GM23338 (cell line): Measurements from ENCODE around the gene ADCY5. TPM values are rescaled to one million over a fixed set of nuclear protein-coding genes. Genes with fewer than 3 reads are reported as not detected.

Experiments used
- ATAC-seq: fragments of 200-7000 bp; cut with Tn5 transposase; 3 replicates; pipeline ENCODE4 v1.9.1; 2020
- DNase-seq: peaks from one replicate; pipeline ENCODE4 v3.0.0-alpha.2; 2015; ENCODE audit warnings: low spot score
- H2AFZ ChIP-seq: fragments of 200-600 bp; sonication (generic); 2 replicates; pipeline ENCODE4 v1.8.0; 2016; ENCODE audit warnings: antibody characterized with exemption, mild to moderate bottlenecking, moderate library complexity
- H3F3A ChIP-seq: fragments of 200-600 bp; sonication (generic); replicated peaks from 2 replicates; pipeline ENCODE4 v1.8.0; 2017; ENCODE audit warnings: antibody characterized with exemption, mixed run types, low read depth
- H3K27ac ChIP-seq: fragments of 200-600 bp; sonication (generic); 2 replicates; pipeline ENCODE4 v1.6.1; 2016; ENCODE audit warnings: low read depth
- H3K27me3 ChIP-seq: fragments of 200-600 bp; sonication (generic); 2 replicates; pipeline ENCODE4 v1.8.0; 2016; ENCODE audit warnings: mild to moderate bottlenecking, mixed run types, moderate library complexity; ENCODE audit not compliant: insufficient read depth
- H3K36me3 ChIP-seq: fragments of 200-600 bp; sonication (generic); 2 replicates; pipeline ENCODE4 v1.8.0; 2016; ENCODE audit warnings: mild to moderate bottlenecking; ENCODE audit not compliant: insufficient read depth
- H3K4me1 ChIP-seq: fragments of 200-600 bp; sonication (generic); 2 replicates; pipeline ENCODE4 v1.8.0; 2016; ENCODE audit warnings: mild to moderate bottlenecking, moderate library complexity; ENCODE audit not compliant: insufficient read depth
- H3K4me2 ChIP-seq: fragments of 200-600 bp; sonication (generic); 2 replicates; pipeline ENCODE4 v1.7.1; 2017; ENCODE audit warnings: mixed run types
- H3K4me3 ChIP-seq: fragments of 200-600 bp; sonication (generic); 2 replicates; pipeline ENCODE4 v1.6.1; 2016; ENCODE audit warnings: mixed run types
- H3K79me2 ChIP-seq: fragments of 200-600 bp; sonication (generic); replicated peaks from 2 replicates; pipeline ENCODE4 v1.8.0; 2017; ENCODE audit warnings: mild to moderate bottlenecking; ENCODE audit not compliant: insufficient read depth
- H3K9me2 ChIP-seq: fragments of 200-600 bp; sonication (generic); 2 replicates; pipeline ENCODE4 v1.8.0; 2017; ENCODE audit not compliant: insufficient read depth
- H4K20me1 ChIP-seq: fragments of 200-600 bp; sonication (generic); replicated peaks from 2 replicates; pipeline ENCODE4 v1.8.0; 2017; ENCODE audit warnings: mild to moderate bottlenecking; ENCODE audit not compliant: insufficient read depth
- H3K27ac Mint-ChIP-seq: 2 replicates; pipeline ENCODE4 v1.8.0; 2020; ENCODE audit warnings: inconsistent platforms, mild to moderate bottlenecking, moderate library complexity, mixed read lengths
- H3K27me3 Mint-ChIP-seq: 3 replicates; pipeline ENCODE4 v1.8.0; 2022; ENCODE audit warnings: low read depth, mild to moderate bottlenecking, moderate library complexity, mixed read lengths, inconsistent platforms; ENCODE audit not compliant: insufficient read depth, poor library complexity
- H3K36me3 Mint-ChIP-seq: 3 replicates; pipeline ENCODE4 v1.8.0; 2021; ENCODE audit warnings: low read depth, mild to moderate bottlenecking, inconsistent platforms, moderate library complexity, mixed read lengths
- H3K4me1 Mint-ChIP-seq: 3 replicates; pipeline ENCODE4 v1.8.0; 2020; ENCODE audit warnings: mild to moderate bottlenecking, inconsistent platforms, mixed read lengths
- H3K4me3 Mint-ChIP-seq: 3 replicates; pipeline ENCODE4 v1.8.0; 2021; ENCODE audit warnings: moderate library complexity, mild to moderate bottlenecking, inconsistent platforms, mixed read lengths
- H3K9me3 Mint-ChIP-seq: 3 replicates; pipeline ENCODE4 v1.8.0; 2020; ENCODE audit warnings: moderate library complexity, mild to moderate bottlenecking, inconsistent platforms, mixed read lengths
- CREB1 ChIP-seq: fragments of 250-450 bp; sonication (Bioruptor Pico); IDR thresholded peaks from 2 replicates; pipeline ENCODE4 v1.5.0; 2020; ENCODE audit warnings: low read depth, mild to moderate bottlenecking, moderate library complexity
- CTCF ChIP-seq, 2 experiments: fragments of 200-600 bp in 1 of 2; sonication (generic) in 1 of 2; conservative IDR thresholded peaks; 2 replicates each; pipeline versions ENCODE4 v1.5.1 to v1.6.1; 2016 to 2017; ENCODE audit warnings: antibody characterized with exemption in 2 of 2, low read depth in 2 of 2, mild to moderate bottlenecking in 2 of 2, moderate library complexity in 1 of 2
- ETS1 ChIP-seq: IDR thresholded peaks from 2 replicates; pipeline ENCODE4 v1.6.1; 2016; ENCODE audit warnings: antibody characterized with exemption
- EZH2phosphoT487 ChIP-seq: fragments of 200-600 bp; sonication (generic); IDR thresholded peaks from one replicate; pipeline ENCODE4 v1.8.1; 2018; ENCODE audit warnings: antibody characterized with exemption; ENCODE audit not compliant: unreplicated experiment
- JUNB ChIP-seq: IDR thresholded peaks from one replicate; pipeline ENCODE4 v1.6.1; 2016; ENCODE audit warnings: antibody characterized with exemption; ENCODE audit not compliant: unreplicated experiment
- POLR2AphosphoS5 ChIP-seq: IDR thresholded peaks from 2 replicates; pipeline ENCODE4 v1.6.1; 2016; ENCODE audit warnings: antibody characterized with exemption, low read depth
- STAT1 ChIP-seq: IDR thresholded peaks from one replicate; pipeline ENCODE4 v1.6.1; 2016; ENCODE audit warnings: antibody characterized with exemption; ENCODE audit not compliant: unreplicated experiment
- ZNF114 ChIP-seq: fragments of 250-450 bp; sonication (Bioruptor Pico); IDR thresholded peaks from 2 replicates; pipeline ENCODE4 v1.5.0; 2020; ENCODE audit warnings: mild to moderate bottlenecking, moderate library complexity
- polyA plus RNA-seq: library from polyadenylated mRNA; unstranded; fragments of >200 nt; fragmentation: Nextera tagmentation; extraction: Ambion mirVana; gene quantifications from 2 replicates; pipeline ENCODE4 v1.2.1, GENCODE V29; 2016
- total RNA-seq: library from RNA; depleted of rRNA; stranded (reverse); fragments of >200 nt; shearing (Covaris generic); gene quantifications from 2 replicates; pipeline ENCODE4 v1.2.3, GENCODE V29; 2014
- TF ChIP-seq, protein P1 (sequence below): fragments of 250-450 bp; sonication (Bioruptor Pico); IDR thresholded peaks from 2 replicates; pipeline ENCODE4 v1.5.0; 2020; ENCODE audit warnings: mild to moderate bottlenecking, moderate library complexity

ADCY5 gene
- total and polyA plus RNA-seq, 2 experiments from 2014 or later = 3.5 to 10.2 TPM

GRCh38 chr3:123272547-123272946 is 176.3 kb downstream of the ADCY5 start:
- H3K27ac Mint-ChIP-seq = peak overlapping the region; percentile 56; the same call in 1 of the 2 replicates
- TF ChIP-seq JUNB (no peak), EZH2phosphoT487 (no peak), ETS1 (no peak), CREB1 (CRISPR knock-in tag) (no peak), POLR2AphosphoS5 (no peak), STAT1 (no peak), CTCF (conservative IDR thresholded peaks at IDR 0.05; ENCODE audit: low read depth in 2 of 2) (no peak), ZNF114 (CRISPR knock-in tag) (no peak)
- TF ChIP-seq, protein P1, sequence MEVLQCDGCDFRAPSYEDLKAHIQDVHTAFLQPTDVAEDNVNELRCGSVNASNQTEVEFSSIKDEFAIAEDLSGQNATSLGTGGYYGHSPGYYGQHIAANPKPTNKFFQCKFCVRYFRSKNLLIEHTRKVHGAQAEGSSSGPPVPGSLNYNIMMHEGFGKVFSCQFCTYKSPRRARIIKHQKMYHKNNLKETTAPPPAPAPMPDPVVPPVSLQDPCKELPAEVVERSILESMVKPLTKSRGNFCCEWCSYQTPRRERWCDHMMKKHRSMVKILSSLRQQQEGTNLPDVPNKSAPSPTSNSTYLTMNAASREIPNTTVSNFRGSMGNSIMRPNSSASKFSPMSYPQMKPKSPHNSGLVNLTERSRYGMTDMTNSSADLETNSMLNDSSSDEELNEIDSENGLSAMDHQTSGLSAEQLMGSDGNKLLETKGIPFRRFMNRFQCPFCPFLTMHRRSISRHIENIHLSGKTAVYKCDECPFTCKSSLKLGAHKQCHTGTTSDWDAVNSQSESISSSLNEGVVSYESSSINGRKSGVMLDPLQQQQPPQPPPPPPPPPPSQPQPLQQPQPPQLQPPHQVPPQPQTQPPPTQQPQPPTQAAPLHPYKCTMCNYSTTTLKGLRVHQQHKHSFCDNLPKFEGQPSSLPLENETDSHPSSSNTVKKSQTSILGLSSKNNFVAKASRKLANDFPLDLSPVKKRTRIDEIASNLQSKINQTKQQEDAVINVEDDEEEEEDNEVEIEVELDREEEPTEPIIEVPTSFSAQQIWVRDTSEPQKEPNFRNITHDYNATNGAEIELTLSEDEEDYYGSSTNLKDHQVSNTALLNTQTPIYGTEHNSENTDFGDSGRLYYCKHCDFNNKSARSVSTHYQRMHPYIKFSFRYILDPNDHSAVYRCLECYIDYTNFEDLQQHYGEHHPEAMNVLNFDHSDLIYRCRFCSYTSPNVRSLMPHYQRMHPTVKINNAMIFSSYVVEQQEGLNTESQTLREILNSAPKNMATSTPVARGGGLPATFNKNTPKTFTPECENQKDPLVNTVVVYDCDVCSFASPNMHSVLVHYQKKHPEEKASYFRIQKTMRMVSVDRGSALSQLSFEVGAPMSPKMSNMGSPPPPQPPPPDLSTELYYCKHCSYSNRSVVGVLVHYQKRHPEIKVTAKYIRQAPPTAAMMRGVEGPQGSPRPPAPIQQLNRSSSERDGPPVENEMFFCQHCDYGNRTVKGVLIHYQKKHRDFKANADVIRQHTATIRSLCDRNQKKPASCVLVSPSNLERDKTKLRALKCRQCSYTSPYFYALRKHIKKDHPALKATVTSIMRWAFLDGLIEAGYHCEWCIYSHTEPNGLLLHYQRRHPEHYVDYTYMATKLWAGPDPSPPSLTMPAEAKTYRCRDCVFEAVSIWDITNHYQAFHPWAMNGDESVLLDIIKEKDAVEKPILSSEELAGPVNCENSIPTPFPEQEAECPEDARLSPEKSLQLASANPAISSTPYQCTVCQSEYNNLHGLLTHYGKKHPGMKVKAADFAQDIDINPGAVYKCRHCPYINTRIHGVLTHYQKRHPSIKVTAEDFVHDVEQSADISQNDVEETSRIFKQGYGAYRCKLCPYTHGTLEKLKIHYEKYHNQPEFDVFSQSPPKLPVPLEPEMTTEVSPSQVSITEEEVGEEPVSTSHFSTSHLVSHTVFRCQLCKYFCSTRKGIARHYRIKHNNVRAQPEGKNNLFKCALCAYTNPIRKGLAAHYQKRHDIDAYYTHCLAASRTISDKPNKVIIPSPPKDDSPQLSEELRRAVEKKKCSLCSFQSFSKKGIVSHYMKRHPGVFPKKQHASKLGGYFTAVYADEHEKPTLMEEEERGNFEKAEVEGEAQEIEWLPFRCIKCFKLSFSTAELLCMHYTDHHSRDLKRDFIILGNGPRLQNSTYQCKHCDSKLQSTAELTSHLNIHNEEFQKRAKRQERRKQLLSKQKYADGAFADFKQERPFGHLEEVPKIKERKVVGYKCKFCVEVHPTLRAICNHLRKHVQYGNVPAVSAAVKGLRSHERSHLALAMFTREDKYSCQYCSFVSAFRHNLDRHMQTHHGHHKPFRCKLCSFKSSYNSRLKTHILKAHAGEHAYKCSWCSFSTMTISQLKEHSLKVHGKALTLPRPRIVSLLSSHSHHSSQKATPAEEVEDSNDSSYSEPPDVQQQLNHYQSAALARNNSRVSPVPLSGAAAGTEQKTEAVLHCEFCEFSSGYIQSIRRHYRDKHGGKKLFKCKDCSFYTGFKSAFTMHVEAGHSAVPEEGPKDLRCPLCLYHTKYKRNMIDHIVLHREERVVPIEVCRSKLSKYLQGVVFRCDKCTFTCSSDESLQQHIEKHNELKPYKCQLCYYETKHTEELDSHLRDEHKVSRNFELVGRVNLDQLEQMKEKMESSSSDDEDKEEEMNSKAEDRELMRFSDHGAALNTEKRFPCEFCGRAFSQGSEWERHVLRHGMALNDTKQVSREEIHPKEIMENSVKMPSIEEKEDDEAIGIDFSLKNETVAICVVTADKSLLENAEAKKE = no peak
- peak; percentile 41; the same call in 2 of the 3 replicates for ATAC-seq

More at GRCh38 chr3:123272547-123272946, 176.3 kb downstream of the ADCY5 start:
- Mint-ChIP-seq H3K36me3 (peaks cover 3% of the 10 kb centered on the region; the same call in 1 of the 3 replicates), H3K9me3 (no peaks in the 10 kb centered on the region), H3K4me1 (peaks cover 9% of the 10 kb centered on the region), H3K4me3 (no peak overlapping the region), H3K27me3 (no peaks in the 10 kb centered on the region)
- H3K27ac ChIP-seq = no peak overlapping the region
- no peaks in the 10 kb centered on the region for H3K27me3 ChIP-seq
- no peaks in the 10 kb centered on the region for H3K36me3 ChIP-seq
- DNase-seq = no peak
- H4K20me1 ChIP-seq = no peaks in the 10 kb centered on the region
- no peak overlapping the region for H2AFZ ChIP-seq
- H3K4me1 ChIP-seq = peaks cover 9% of the 10 kb centered on the region
- no peaks in the 10 kb centered on the region for H3K9me2 ChIP-seq
- no peaks in the 10 kb centered on the region for H3K79me2 ChIP-seq
- H3F3A ChIP-seq = no peaks in the 10 kb centered on the region
- H3K4me2 ChIP-seq = no peak overlapping the region
- no peak overlapping the region for H3K4me3 ChIP-seq
